ENCODE measurements around the gene IL26. TPM values are rescaled to one million over a fixed set of nuclear protein-coding genes. Genes with fewer than 3 reads are reported as not detected.
"Not testable (repeated sequence)": the region's sequence is repeated elsewhere in the genome, so short reads cannot be mapped to it uniquely, and the experiment has no call there.

IL26 gene
- total RNA-seq, 1 experiment from 2014 or later = not detected

DNA sequence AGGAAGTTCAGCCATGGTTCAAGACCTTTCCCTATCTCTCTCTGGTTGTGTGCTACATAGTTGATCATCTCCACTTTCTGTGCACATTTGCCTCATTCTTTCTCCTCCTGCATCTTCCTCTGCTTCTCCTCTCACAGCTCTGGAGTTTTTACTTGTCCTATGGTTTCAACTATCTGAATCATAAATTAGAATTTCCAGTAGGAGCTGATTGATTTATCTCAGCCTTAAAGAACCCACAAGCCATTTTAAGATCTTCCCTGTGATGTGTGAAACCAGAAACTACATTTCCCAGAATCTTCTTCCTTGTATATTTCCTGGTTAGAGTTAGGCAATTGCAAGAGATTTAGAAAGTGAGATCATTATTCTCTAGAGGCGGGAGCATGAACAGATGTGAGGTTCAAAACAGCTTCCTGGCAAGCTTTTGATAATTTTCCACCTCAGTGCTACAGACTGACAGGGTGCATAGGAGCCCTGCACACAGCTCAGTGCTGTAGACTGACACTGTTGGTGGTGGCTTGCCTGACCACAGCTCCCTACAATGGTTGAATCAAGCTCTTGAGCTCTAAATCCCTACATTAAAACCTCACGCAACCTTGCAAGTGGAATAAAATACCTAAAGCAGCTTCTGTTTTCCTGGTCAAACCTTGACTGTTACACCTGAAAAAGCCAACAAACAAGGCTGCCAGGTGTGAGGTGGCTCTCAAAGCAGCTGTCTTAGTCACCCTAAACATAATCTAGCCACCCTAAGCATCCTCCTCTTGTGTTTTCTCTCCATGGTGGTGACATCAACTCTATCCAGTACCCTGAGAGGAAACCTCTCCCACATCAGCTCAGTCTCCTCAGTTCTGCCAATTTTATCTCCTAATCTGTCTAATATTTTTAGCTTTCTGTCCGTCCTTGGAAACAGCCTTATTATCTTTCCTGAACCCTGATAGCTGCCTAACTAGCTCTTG lies 44.5 kb downstream of the IL26 start:
- no peak for DNase-seq
- Histone ChIP-seq H3K9me3 (ENCODE audit: low read length) (no peaks in the 10 kb centered on the region), H3K27me3 (ENCODE audit: low read length) (no peaks in the 10 kb centered on the region), H3K9me2 (replicated peaks; ENCODE audit: insufficient read depth, low read length) (no peaks in the 10 kb centered on the region), H3K36me3 (ENCODE audit: insufficient read depth, low read length) (no peaks in the 10 kb centered on the region), H3K4me3 (ENCODE audit: low read length) (no peak overlapping the region), H4K20me1 (ENCODE audit: insufficient read depth, low read depth, low read length) (no peaks in the 10 kb centered on the region), H3K79me2 (ENCODE audit: low read length) (no peaks in the 10 kb centered on the region), H2AFZ (ENCODE audit: low read length) (no peak overlapping the region), H3K27ac (ENCODE audit: low read length) (no peak overlapping the region), H3K4me2 (ENCODE audit: low read depth, low read length, poor library complexity, severe bottlenecking) (no peak overlapping the region), H3K9ac (ENCODE audit: low read length) (no peak overlapping the region), H3K4me1 (ENCODE audit: low read length) (no peaks in the 10 kb centered on the region)

- Histone ChIP-seq H3K36me3 (ENCODE audit: insufficient read depth, low read length) (no peaks in the 10 kb centered on the region), H2AFZ (ENCODE audit: low read length) (no peak overlapping the region), H3K9me2 (replicated peaks; ENCODE audit: insufficient read depth, low read length) (no peaks in the 10 kb centered on the region), H3K4me2 (ENCODE audit: low read depth, low read length, poor library complexity, severe bottlenecking) (no peak overlapping the region), H3K27ac (ENCODE audit: low read length) (no peak overlapping the region), H3K4me3 (ENCODE audit: low read length) (no peak overlapping the region), H3K27me3 (ENCODE audit: low read length) (no peaks in the 10 kb centered on the region), H3K4me1 (ENCODE audit: low read length) (no peaks in the 10 kb centered on the region), H3K9ac (ENCODE audit: low read length) (no peak overlapping the region), H4K20me1 (ENCODE audit: insufficient read depth, low read depth, low read length) (no peaks in the 10 kb centered on the region), H3K9me3 (ENCODE audit: low read length) (no peaks in the 10 kb centered on the region), H3K79me2 (ENCODE audit: low read length) (no peaks in the 10 kb centered on the region)
- DNase-seq = no peak
Observed at GRCh38 chr12:68178774-68179439, 46.7 kb downstream of the IL26 start.

DNA sequence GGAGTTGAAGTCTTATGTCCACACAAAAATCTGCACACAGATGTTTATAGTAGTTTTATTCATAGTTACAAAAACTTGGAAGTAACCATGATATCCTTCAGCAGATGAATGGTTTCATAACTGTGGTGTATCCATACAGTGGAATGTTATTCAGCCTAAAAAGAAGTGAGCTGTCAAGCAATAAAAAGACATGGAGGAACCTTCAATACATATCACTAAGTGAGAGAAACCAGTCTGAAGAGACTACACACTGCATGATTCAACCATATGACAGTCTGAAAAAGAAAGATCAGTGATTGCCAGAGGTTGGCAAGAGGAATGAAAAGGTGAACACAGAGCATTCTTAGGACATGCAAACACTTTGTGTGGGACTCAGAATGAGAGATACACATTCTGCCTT lies 47.4 kb downstream of the IL26 start:
- H2AFZ ChIP-seq (ENCODE audit: low read length) = no peak overlapping the region
- H3K4me1 ChIP-seq (ENCODE audit: low read length) = no peaks in the 10 kb centered on the region
- H3K9me3 ChIP-seq (ENCODE audit: low read length) = no peaks in the 10 kb centered on the region
- no peak overlapping the region for H3K4me2 ChIP-seq (ENCODE audit: low read depth, low read length, poor library complexity, severe bottlenecking)
- H3K79me2 ChIP-seq (ENCODE audit: low read length) = no peaks in the 10 kb centered on the region
- no peak overlapping the region for H3K27ac ChIP-seq (ENCODE audit: low read length)
- H3K4me3 ChIP-seq (ENCODE audit: low read length) = no peak overlapping the region
- H3K36me3 ChIP-seq (ENCODE audit: insufficient read depth, low read length) = no peaks in the 10 kb centered on the region
- H4K20me1 ChIP-seq (ENCODE audit: insufficient read depth, low read depth, low read length) = no peaks in the 10 kb centered on the region
- no peak for DNase-seq
- H3K27me3 ChIP-seq (ENCODE audit: low read length) = no peaks in the 10 kb centered on the region
- no peak overlapping the region for H3K9ac ChIP-seq (ENCODE audit: low read length)
- no peaks in the 10 kb centered on the region for H3K9me2 ChIP-seq (replicated peaks; ENCODE audit: insufficient read depth, low read length)

GRCh38 chr12:68177562-68177961 lies 48.0 kb downstream of the IL26 start:
- Histone ChIP-seq H4K20me1 (ENCODE audit: insufficient read depth, low read depth, low read length) (no peaks in the 10 kb centered on the region), H3K9me3 (ENCODE audit: low read length) (no peaks in the 10 kb centered on the region), H3K36me3 (ENCODE audit: insufficient read depth, low read length) (no peaks in the 10 kb centered on the region), H3K9me2 (replicated peaks; ENCODE audit: insufficient read depth, low read length) (no peaks in the 10 kb centered on the region), H3K9ac (ENCODE audit: low read length) (no peak overlapping the region), H3K79me2 (ENCODE audit: low read length) (no peaks in the 10 kb centered on the region), H3K4me1 (ENCODE audit: low read length) (no peaks in the 10 kb centered on the region), H2AFZ (ENCODE audit: low read length) (no peak overlapping the region), H3K27ac (ENCODE audit: low read length) (no peak overlapping the region), H3K4me2 (ENCODE audit: low read depth, low read length, poor library complexity, severe bottlenecking) (no peak overlapping the region), H3K4me3 (ENCODE audit: low read length) (no peak overlapping the region), H3K27me3 (ENCODE audit: low read length) (no peaks in the 10 kb centered on the region)
- DNase-seq = no peak

GRCh38 chr12:68176257-68176656 lies 49.4 kb downstream of the IL26 start:
- no peak overlapping the region for H3K4me2 ChIP-seq (ENCODE audit: low read depth, low read length, poor library complexity, severe bottlenecking)
- H3K9ac ChIP-seq (ENCODE audit: low read length) = no peak overlapping the region
- no peaks in the 10 kb centered on the region for H4K20me1 ChIP-seq (ENCODE audit: insufficient read depth, low read depth, low read length)
- H3K9me3 ChIP-seq (ENCODE audit: low read length) = no peaks in the 10 kb centered on the region
- no peaks in the 10 kb centered on the region for H3K79me2 ChIP-seq (ENCODE audit: low read length)
- H3K4me3 ChIP-seq (ENCODE audit: low read length) = no peak overlapping the region
- H3K27ac ChIP-seq (ENCODE audit: low read length) = no peak overlapping the region
- no peak overlapping the region for H2AFZ ChIP-seq (ENCODE audit: low read length)
- no peaks in the 10 kb centered on the region for H3K4me1 ChIP-seq (ENCODE audit: low read length)
- no peak for DNase-seq
- H3K27me3 ChIP-seq (ENCODE audit: low read length) = no peaks in the 10 kb centered on the region
- H3K36me3 ChIP-seq (ENCODE audit: insufficient read depth, low read length) = no peaks in the 10 kb centered on the region
- H3K9me2 ChIP-seq (replicated peaks; ENCODE audit: insufficient read depth, low read length) = no peaks in the 10 kb centered on the region

- Histone ChIP-seq H2AFZ (ENCODE audit: low read length) (no peak overlapping the region), H3K9me3 (ENCODE audit: low read length) (no peaks in the 10 kb centered on the region), H3K9ac (ENCODE audit: low read length) (no peak overlapping the region), H3K27ac (ENCODE audit: low read length) (no peak overlapping the region), H3K4me3 (ENCODE audit: low read length) (no peak overlapping the region), H3K79me2 (ENCODE audit: low read length) (no peaks in the 10 kb centered on the region), H3K9me2 (replicated peaks; ENCODE audit: insufficient read depth, low read length) (no peaks in the 10 kb centered on the region), H3K4me2 (ENCODE audit: low read depth, low read length, poor library complexity, severe bottlenecking) (no peak overlapping the region), H3K4me1 (ENCODE audit: low read length) (no peaks in the 10 kb centered on the region), H3K27me3 (ENCODE audit: low read length) (no peaks in the 10 kb centered on the region), H4K20me1 (ENCODE audit: insufficient read depth, low read depth, low read length) (no peaks in the 10 kb centered on the region), H3K36me3 (ENCODE audit: insufficient read depth, low read length) (no peaks in the 10 kb centered on the region)
- DNase-seq = no peak
Observed at GRCh38 chr12:68175557-68176061, 50.0 kb downstream of the IL26 start.

GRCh38 chr12:68174761-68175160 lies 50.8 kb downstream of the IL26 start:
- not testable (repeated sequence) for H4K20me1 ChIP-seq (ENCODE audit: insufficient read depth, low read depth, low read length); H3K4me3 ChIP-seq (ENCODE audit: low read length); H3K9ac ChIP-seq (ENCODE audit: low read length); H3K4me2 ChIP-seq (ENCODE audit: low read depth, low read length, poor library complexity, severe bottlenecking); H3K27ac ChIP-seq (ENCODE audit: low read length); H2AFZ ChIP-seq (ENCODE audit: low read length); H3K9me2 ChIP-seq (replicated peaks; ENCODE audit: insufficient read depth, low read length); H3K9me3 ChIP-seq (ENCODE audit: low read length); H3K79me2 ChIP-seq (ENCODE audit: low read length); DNase-seq; H3K27me3 ChIP-seq (ENCODE audit: low read length); H3K4me1 ChIP-seq (ENCODE audit: low read length); H3K36me3 ChIP-seq (ENCODE audit: insufficient read depth, low read length)

DNA sequence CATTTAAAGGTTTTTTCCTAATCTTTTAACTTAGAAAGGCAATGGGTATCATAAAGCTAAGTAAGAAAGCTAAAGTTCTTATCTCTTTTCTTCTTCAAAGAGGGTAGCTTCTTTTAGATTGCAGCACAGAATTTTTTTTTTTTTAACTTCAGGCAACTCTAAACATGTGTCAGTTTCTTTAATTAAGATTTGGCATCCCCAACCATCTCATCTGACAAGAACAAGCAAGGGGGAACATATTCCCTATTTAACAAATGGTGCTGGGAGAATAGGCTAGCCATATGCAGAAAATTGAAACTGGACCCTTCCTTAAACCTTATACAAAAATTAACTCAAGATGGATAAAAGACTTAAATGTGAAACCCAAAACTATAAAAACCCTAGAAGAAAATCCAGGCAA lies 51.8 kb downstream of the IL26 start:
- H4K20me1 ChIP-seq (ENCODE audit: insufficient read depth, low read depth, low read length) = no peaks in the 10 kb centered on the region
- H3K9ac ChIP-seq (ENCODE audit: low read length) = no peak overlapping the region
- H3K27ac ChIP-seq (ENCODE audit: low read length) = no peak overlapping the region
- H3K9me3 ChIP-seq (ENCODE audit: low read length) = no peaks in the 10 kb centered on the region
- no peaks in the 10 kb centered on the region for H3K4me1 ChIP-seq (ENCODE audit: low read length)
- no peak for DNase-seq
- H3K4me2 ChIP-seq (ENCODE audit: low read depth, low read length, poor library complexity, severe bottlenecking) = no peak overlapping the region
- no peak overlapping the region for H3K4me3 ChIP-seq (ENCODE audit: low read length)
- no peaks in the 10 kb centered on the region for H3K9me2 ChIP-seq (replicated peaks; ENCODE audit: insufficient read depth, low read length)
- no peaks in the 10 kb centered on the region for H3K79me2 ChIP-seq (ENCODE audit: low read length)
- no peak overlapping the region for H2AFZ ChIP-seq (ENCODE audit: low read length)
- no peaks in the 10 kb centered on the region for H3K27me3 ChIP-seq (ENCODE audit: low read length)
- no peaks in the 10 kb centered on the region for H3K36me3 ChIP-seq (ENCODE audit: insufficient read depth, low read length)

Measured in Karpas-422 (cell line).